Stimulated activated CD4-positive, alpha-beta T cell treated with anti-CD3 and anti-CD28 coated beads, Interleukin-15, amount 100 ng/mL, for 48 hours (primary cell): ENCODE data around the gene GABRB2.
"Not testable (repeated sequence)": the region's sequence is repeated elsewhere in the genome, so short reads cannot be mapped to it uniquely, and the experiment has no call there.

Experiments
- DNase-seq, 2 donors: peaks; one replicate each; pipeline ENCODE4 v3.0.0-alpha.2; 2020; ENCODE audit warnings: low read depth in 2 of 2

The GABRB2 gene

GRCh38 chr5:161299053-161299452 is 247.5 kb downstream of the GABRB2 start:
- no peak for DNase-seq

GRCh38 chr5:161297388-161297787 is 249.1 kb downstream of the GABRB2 start:
- not testable (repeated sequence) for DNase-seq

- no peak for DNase-seq
These were observed 250.7 kb downstream of the GABRB2 start for GRCh38 chr5:161295721-161296250.

- DNase-seq = no peak
These were observed 258.5 kb downstream of the GABRB2 start for GRCh38 chr5:161288071-161288470.

- no peak for DNase-seq
These were observed 259.1 kb downstream of the GABRB2 start for GRCh38 chr5:161287436-161287835.

GRCh38 chr5:161286066-161286655 is 260.4 kb downstream of the GABRB2 start:
- no peak for DNase-seq

GRCh38 chr5:161284445-161284844 is 262.1 kb downstream of the GABRB2 start:
- DNase-seq = no peak

GRCh38 chr5:161283296-161283695 is 263.2 kb downstream of the GABRB2 start:
- no peak for DNase-seq

- no peak for DNase-seq
These were observed 267.5 kb downstream of the GABRB2 start for GRCh38 chr5:161278739-161279660.

- no peak for DNase-seq
These were observed 269.5 kb downstream of the GABRB2 start for GRCh38 chr5:161277011-161277410.

- no peak for DNase-seq
These were observed 271.6 kb downstream of the GABRB2 start for GRCh38 chr5:161274951-161275350.

GRCh38 chr5:161273410-161273809 is 273.1 kb downstream of the GABRB2 start:
- no peak for DNase-seq

- DNase-seq = no peak
These were observed 274.7 kb downstream of the GABRB2 start for GRCh38 chr5:161271816-161272215.

- no peak for DNase-seq
These were observed 277.4 kb downstream of the GABRB2 start for GRCh38 chr5:161269125-161269524.

GRCh38 chr5:161266954-161267353 is 279.6 kb downstream of the GABRB2 start:
- DNase-seq = no peak

- no peak for DNase-seq
These were observed 281.5 kb downstream of the GABRB2 start for GRCh38 chr5:161265006-161265405.

- DNase-seq = no peak
These were observed 283.3 kb downstream of the GABRB2 start for GRCh38 chr5:161263191-161263590.

GRCh38 chr5:161261668-161262323 is 284.7 kb downstream of the GABRB2 start:
- DNase-seq = no peak

GRCh38 chr5:161258438-161258837 is 288.1 kb downstream of the GABRB2 start:
- DNase-seq = no peak

- no peak for DNase-seq
These were observed 289.6 kb downstream of the GABRB2 start for GRCh38 chr5:161256957-161257356.

- not testable (repeated sequence) for DNase-seq
These were observed 293.6 kb downstream of the GABRB2 start for GRCh38 chr5:161252955-161253354.

- DNase-seq = no peak
These were observed 299.8 kb downstream of the GABRB2 start for GRCh38 chr5:161246749-161247148.
